SK-N-SH treated with all-trans-retinoic acid at 6 μM for 48 hours (cell line): ENCODE results near the gene TLE4.

Experiments
- ATAC-seq: fragments of 200-7000 bp; cut with Tn5 transposase; 3 replicates; pipeline ENCODE4 v1.9.1; 2020; ENCODE audit warnings: mild to moderate bottlenecking, moderate library complexity
- ARNTL ChIP-seq: fragments of 450-650 bp; formaldehyde crosslinking; IDR thresholded peaks from 2 replicates; pipeline ENCODE4 v1.5.0; 2020; ENCODE audit warnings: low read depth, mild to moderate bottlenecking, moderate library complexity, borderline replicate concordance
- CSDC2 ChIP-seq: fragments of 250-450 bp; sonication (Bioruptor Pico); IDR thresholded peaks from 2 replicates; pipeline ENCODE4 v1.5.0; 2020; ENCODE audit warnings: mild to moderate bottlenecking, moderate library complexity
- ESRRG ChIP-seq: fragments of 250-450 bp; sonication (Bioruptor Pico); IDR thresholded peaks from 2 replicates; pipeline ENCODE4 v1.6.1; 2021; ENCODE audit warnings: mild to moderate bottlenecking
- GLIS3 ChIP-seq: fragments of 250-450 bp; sonication (Bioruptor Pico); IDR thresholded peaks from 2 replicates; pipeline ENCODE4 v1.5.0; 2020; ENCODE audit warnings: mild to moderate bottlenecking, moderate library complexity
- ISL1 ChIP-seq: fragments of 250-450 bp; sonication (Bioruptor Pico); IDR thresholded peaks from 2 replicates; pipeline ENCODE4 v2.1.2; 2022; ENCODE audit warnings: mild to moderate bottlenecking, moderate library complexity
- OSR1 ChIP-seq: fragments of 250-450 bp; sonication (Bioruptor Pico); IDR thresholded peaks from 2 replicates; pipeline ENCODE4 v1.8.0; 2022; ENCODE audit warnings: moderate library complexity, mild to moderate bottlenecking, inconsistent platforms
- PPARA ChIP-seq: fragments of 250-450 bp; sonication (Bioruptor Pico); IDR thresholded peaks from 2 replicates; pipeline ENCODE4 v1.5.0; 2020; ENCODE audit warnings: mild to moderate bottlenecking, borderline replicate concordance
- SNAI2 ChIP-seq: fragments of 250-450 bp; sonication (Bioruptor Pico); IDR thresholded peaks from 2 replicates; pipeline ENCODE4 v1.5.0; 2020; ENCODE audit warnings: mild to moderate bottlenecking, moderate library complexity
- TCF4 ChIP-seq: fragments of 250-450 bp; sonication (Bioruptor Pico); IDR thresholded peaks from 2 replicates; pipeline ENCODE4 v1.8.0; 2021; ENCODE audit warnings: mild to moderate bottlenecking, moderate library complexity, borderline replicate concordance
- ZC3H10 ChIP-seq: fragments of 250-450 bp; sonication (Bioruptor Pico); IDR thresholded peaks from 2 replicates; pipeline ENCODE4 v1.5.1; 2021; ENCODE audit warnings: mild to moderate bottlenecking, moderate library complexity
- ZFP30 ChIP-seq: fragments of 450-650 bp; formaldehyde crosslinking; IDR thresholded peaks from 2 replicates; pipeline ENCODE4 v1.5.0; 2022; ENCODE audit warnings: mild to moderate bottlenecking, moderate library complexity
- ZNF565 ChIP-seq: fragments of 450-650 bp; formaldehyde crosslinking; conservative IDR thresholded peaks from 2 replicates; pipeline ENCODE4 v1.5.0; 2020; ENCODE audit warnings: low read depth, mild to moderate bottlenecking, moderate library complexity
- ZNF70 ChIP-seq: fragments of 450-650 bp; formaldehyde crosslinking; IDR thresholded peaks from 2 replicates; pipeline ENCODE4 v1.5.0; 2020; ENCODE audit warnings: mild to moderate bottlenecking, moderate library complexity
- ZNF8 ChIP-seq: fragments of 450-650 bp; formaldehyde crosslinking; IDR thresholded peaks from 2 replicates; pipeline ENCODE4 v1.5.0; 2020; ENCODE audit warnings: mild to moderate bottlenecking, moderate library complexity
- TF ChIP-seq, protein P1 (sequence below): fragments of 250-450 bp; sonication (Bioruptor Pico); IDR thresholded peaks from 2 replicates; pipeline ENCODE4 v1.8.0; 2021; ENCODE audit warnings: low read depth, mild to moderate bottlenecking, moderate library complexity, borderline replicate concordance
- TF ChIP-seq, protein P2 (sequence below): fragments of 250-450 bp; sonication (Bioruptor Pico); IDR thresholded peaks from 2 replicates; pipeline ENCODE4 v1.5.0; 2020; ENCODE audit warnings: mild to moderate bottlenecking, moderate library complexity
- TF ChIP-seq, protein P3 (sequence below): fragments of 250-450 bp; sonication (Bioruptor Pico); IDR thresholded peaks from 2 replicates; pipeline ENCODE4 v1.8.0; 2020; ENCODE audit warnings: mild to moderate bottlenecking, moderate library complexity, borderline replicate concordance
- TF ChIP-seq, protein P4 (sequence below): fragments of 250-450 bp; sonication (Bioruptor Pico); IDR thresholded peaks from 2 replicates; pipeline ENCODE4 v1.5.1; 2020; ENCODE audit warnings: low read depth, mild to moderate bottlenecking, moderate library complexity
- TF ChIP-seq, protein P5 (sequence below): fragments of 250-450 bp; sonication (Bioruptor Pico); IDR thresholded peaks from 2 replicates; pipeline ENCODE4 v1.5.1; 2021; ENCODE audit warnings: mild to moderate bottlenecking, moderate library complexity

Gene TLE4

DNA sequence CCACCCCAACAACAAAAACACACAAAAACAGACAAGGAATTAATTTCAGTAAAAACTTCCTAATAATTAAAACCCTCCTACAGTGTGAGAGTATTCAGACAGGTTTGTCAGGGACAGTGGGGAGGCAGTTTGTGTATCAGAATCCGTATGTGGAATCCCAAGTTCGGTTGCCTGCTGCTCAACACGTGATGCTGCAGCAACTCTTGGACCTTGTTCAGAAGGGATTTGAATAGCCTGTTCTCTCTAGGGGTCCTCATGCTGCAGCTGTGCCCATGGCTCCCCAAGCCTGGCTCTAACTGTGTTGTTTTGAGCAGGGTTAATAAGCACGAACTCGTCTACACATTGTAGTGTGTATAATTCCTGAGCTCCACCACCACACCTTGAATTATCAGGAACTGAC is 28.7 kb downstream of the TLE4 start (continued):
- TF ChIP-seq, protein P1, sequence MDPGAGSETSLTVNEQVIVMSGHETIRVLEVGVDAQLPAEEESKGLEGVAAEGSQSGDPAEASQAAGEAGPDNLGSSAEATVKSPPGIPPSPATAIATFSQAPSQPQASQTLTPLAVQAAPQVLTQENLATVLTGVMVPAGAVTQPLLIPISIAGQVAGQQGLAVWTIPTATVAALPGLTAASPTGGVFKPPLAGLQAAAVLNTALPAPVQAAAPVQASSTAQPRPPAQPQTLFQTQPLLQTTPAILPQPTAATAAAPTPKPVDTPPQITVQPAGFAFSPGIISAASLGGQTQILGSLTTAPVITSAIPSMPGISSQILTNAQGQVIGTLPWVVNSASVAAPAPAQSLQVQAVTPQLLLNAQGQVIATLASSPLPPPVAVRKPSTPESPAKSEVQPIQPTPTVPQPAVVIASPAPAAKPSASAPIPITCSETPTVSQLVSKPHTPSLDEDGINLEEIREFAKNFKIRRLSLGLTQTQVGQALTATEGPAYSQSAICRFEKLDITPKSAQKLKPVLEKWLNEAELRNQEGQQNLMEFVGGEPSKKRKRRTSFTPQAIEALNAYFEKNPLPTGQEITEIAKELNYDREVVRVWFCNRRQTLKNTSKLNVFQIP (CRISPR knock-in tag): no peak
- no peak for TF ChIP-seq ZNF70 (CRISPR knock-in tag)
- TF ChIP-seq ZNF8 (CRISPR knock-in tag): no peak

DNA sequence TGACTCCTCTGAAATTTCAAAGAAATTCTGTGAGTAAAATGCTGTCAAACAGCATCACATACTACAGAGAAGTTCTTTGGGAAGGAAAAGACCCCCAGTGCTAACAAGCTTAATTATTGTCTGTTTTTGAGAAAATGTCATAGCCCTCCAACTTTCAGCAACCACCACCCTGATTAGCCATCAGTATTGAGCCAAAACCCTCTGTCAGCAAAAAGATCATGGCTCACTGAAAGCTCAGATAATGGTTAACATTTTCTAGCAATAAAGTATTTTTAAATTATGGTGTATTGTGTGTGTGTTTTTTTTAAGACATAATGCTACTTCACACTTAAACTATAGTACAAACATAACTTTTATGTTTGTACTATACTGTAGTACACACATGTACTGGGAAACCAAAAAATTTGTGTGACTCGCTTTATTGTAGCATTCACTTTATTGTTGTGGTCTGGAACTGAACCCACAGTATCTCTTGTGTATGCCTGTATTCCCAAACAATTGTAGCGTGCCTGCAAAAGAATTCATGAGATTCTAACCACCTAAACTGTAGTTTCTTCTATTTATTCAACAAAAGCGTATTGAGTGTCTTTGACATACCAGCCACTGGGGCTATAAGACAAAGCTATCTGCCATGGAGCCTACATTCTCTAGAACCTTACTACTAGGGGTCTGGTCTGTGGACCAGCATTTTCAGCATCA is 31.6 kb downstream of the TLE4 start:
- TF ChIP-seq, protein P2, sequence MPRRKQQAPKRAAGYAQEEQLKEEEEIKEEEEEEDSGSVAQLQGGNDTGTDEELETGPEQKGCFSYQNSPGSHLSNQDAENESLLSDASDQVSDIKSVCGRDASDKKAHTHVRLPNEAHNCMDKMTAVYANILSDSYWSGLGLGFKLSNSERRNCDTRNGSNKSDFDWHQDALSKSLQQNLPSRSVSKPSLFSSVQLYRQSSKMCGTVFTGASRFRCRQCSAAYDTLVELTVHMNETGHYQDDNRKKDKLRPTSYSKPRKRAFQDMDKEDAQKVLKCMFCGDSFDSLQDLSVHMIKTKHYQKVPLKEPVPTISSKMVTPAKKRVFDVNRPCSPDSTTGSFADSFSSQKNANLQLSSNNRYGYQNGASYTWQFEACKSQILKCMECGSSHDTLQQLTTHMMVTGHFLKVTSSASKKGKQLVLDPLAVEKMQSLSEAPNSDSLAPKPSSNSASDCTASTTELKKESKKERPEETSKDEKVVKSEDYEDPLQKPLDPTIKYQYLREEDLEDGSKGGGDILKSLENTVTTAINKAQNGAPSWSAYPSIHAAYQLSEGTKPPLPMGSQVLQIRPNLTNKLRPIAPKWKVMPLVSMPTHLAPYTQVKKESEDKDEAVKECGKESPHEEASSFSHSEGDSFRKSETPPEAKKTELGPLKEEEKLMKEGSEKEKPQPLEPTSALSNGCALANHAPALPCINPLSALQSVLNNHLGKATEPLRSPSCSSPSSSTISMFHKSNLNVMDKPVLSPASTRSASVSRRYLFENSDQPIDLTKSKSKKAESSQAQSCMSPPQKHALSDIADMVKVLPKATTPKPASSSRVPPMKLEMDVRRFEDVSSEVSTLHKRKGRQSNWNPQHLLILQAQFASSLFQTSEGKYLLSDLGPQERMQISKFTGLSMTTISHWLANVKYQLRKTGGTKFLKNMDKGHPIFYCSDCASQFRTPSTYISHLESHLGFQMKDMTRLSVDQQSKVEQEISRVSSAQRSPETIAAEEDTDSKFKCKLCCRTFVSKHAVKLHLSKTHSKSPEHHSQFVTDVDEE (CRISPR knock-in tag): no peak
- TF ChIP-seq ARNTL (no peak), ZNF565 (no peak), GLIS3 (CRISPR knock-in tag) (no peak), TCF4 (no peak), PPARA (no peak), ZNF8 (CRISPR knock-in tag) (no peak), ZNF70 (CRISPR knock-in tag) (no peak), ESRRG (CRISPR knock-in tag) (no peak), ZC3H10 (no peak), CSDC2 (CRISPR knock-in tag) (no peak), OSR1 (CRISPR knock-in tag) (no peak)
- TF ChIP-seq, protein P3, sequence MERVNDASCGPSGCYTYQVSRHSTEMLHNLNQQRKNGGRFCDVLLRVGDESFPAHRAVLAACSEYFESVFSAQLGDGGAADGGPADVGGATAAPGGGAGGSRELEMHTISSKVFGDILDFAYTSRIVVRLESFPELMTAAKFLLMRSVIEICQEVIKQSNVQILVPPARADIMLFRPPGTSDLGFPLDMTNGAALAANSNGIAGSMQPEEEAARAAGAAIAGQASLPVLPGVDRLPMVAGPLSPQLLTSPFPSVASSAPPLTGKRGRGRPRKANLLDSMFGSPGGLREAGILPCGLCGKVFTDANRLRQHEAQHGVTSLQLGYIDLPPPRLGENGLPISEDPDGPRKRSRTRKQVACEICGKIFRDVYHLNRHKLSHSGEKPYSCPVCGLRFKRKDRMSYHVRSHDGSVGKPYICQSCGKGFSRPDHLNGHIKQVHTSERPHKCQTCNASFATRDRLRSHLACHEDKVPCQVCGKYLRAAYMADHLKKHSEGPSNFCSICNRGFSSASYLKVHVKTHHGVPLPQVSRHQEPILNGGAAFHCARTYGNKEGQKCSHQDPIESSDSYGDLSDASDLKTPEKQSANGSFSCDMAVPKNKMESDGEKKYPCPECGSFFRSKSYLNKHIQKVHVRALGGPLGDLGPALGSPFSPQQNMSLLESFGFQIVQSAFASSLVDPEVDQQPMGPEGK: no peak
- TF ChIP-seq, protein P1 (CRISPR knock-in tag): no peak
- TF ChIP-seq, protein P4, sequence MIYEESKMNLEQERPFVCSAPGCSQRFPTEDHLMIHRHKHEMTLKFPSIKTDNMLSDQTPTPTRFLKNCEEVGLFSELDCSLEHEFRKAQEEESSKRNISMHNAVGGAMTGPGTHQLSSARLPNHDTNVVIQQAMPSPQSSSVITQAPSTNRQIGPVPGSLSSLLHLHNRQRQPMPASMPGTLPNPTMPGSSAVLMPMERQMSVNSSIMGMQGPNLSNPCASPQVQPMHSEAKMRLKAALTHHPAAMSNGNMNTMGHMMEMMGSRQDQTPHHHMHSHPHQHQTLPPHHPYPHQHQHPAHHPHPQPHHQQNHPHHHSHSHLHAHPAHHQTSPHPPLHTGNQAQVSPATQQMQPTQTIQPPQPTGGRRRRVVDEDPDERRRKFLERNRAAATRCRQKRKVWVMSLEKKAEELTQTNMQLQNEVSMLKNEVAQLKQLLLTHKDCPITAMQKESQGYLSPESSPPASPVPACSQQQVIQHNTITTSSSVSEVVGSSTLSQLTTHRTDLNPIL (CRISPR knock-in tag): no peak
- ATAC-seq: no peak

DNA sequence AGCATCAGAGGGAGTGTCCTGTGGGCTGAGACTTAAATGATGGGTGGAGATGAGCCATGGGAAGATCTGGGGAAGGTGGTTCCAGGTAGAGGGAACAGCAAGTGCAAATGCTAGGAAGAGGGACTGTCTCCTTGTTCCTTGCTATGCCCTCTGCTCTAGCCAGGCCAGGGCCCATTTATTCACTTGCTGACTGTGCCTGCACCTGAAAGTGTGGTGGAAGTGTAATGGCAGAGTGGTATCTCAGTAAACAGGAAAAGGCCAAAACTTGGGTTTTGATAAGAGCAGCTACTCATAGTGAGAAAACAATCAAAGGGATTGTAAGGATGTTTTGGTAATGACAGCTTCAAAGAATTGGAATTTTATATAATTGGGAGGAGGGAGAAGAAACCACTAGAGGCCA is 32.4 kb downstream of the TLE4 start:
- TF ChIP-seq, protein P5, sequence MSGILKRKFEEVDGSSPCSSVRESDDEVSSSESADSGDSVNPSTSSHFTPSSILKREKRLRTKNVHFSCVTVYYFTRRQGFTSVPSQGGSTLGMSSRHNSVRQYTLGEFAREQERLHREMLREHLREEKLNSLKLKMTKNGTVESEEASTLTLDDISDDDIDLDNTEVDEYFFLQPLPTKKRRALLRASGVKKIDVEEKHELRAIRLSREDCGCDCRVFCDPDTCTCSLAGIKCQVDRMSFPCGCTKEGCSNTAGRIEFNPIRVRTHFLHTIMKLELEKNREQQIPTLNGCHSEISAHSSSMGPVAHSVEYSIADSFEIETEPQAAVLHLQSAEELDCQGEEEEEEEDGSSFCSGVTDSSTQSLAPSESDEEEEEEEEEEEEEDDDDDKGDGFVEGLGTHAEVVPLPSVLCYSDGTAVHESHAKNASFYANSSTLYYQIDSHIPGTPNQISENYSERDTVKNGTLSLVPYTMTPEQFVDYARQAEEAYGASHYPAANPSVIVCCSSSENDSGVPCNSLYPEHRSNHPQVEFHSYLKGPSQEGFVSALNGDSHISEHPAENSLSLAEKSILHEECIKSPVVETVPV (CRISPR knock-in tag): no peak
- TF ChIP-seq ISL1: no peak
- no peak for TF ChIP-seq SNAI2 (CRISPR knock-in tag)
- no peak for TF ChIP-seq GLIS3 (CRISPR knock-in tag)
- TF ChIP-seq ZNF8 (CRISPR knock-in tag): no peak
- no peak for TF ChIP-seq ZFP30 (CRISPR knock-in tag)
- TF ChIP-seq CSDC2 (CRISPR knock-in tag): no peak
- TF ChIP-seq, protein P1 (CRISPR knock-in tag): no peak
- no peak for ATAC-seq
